ENCODE results near the gene HIVEP3. TPM values are rescaled to one million over a fixed set of nuclear protein-coding genes. Genes with fewer than 3 reads are reported as not detected.

The HIVEP3 gene
- total RNA-seq, 1 experiment from 2014 or later: 0.55 TPM

- Mint-ChIP-seq H3K4me3 (no peak overlapping the region), H3K27ac (no peak overlapping the region), H3K9me3 (no peaks in the 10 kb centered on the region), H3K36me3 (no peaks in the 10 kb centered on the region), H3K4me1 (peaks cover 11% of the 10 kb centered on the region), H3K27me3 (ENCODE audit: low read depth) (no peaks in the 10 kb centered on the region)
- POLR2A ChIA-PET: no interaction called here
- CTCF ChIA-PET: no interaction called here
- ATAC-seq (0 out of 2 replicates have a peak, but pooled peaks have one; percentile 20), DNase-seq (ENCODE audit: low spot score) (no peak)
- TF ChIP-seq PREB (CRISPR knock-in tag; IDR thresholded peaks at IDR 0.05; ENCODE audit: borderline replicate concordance): no peak
Measured at GRCh38 chr1:41716188-41717130, 202.3 kb downstream of the HIVEP3 start.

- no peak for TF ChIP-seq GRHL2 (CRISPR knock-in tag; IDR thresholded peaks at IDR 0.05; ENCODE audit: insufficient replicate concordance, severe bottlenecking)
- TF ChIP-seq CREM (CRISPR knock-in tag; IDR thresholded peaks at IDR 0.05): no peak
- no peak for TF ChIP-seq KAT7 (CRISPR knock-in tag; IDR thresholded peaks at IDR 0.05; ENCODE audit: borderline replicate concordance)
- no peak for TF ChIP-seq ZNF532 (CRISPR knock-in tag; IDR thresholded peaks at IDR 0.05; ENCODE audit: borderline replicate concordance)
- no peak for TF ChIP-seq ZNF121 (CRISPR knock-in tag; IDR thresholded peaks at IDR 0.05)
- no peak for TF ChIP-seq ZNF138 (CRISPR knock-in tag; conservative IDR thresholded peaks at IDR 0.05)
- no peak for TF ChIP-seq MYBL2 (CRISPR knock-in tag; IDR thresholded peaks at IDR 0.05)
- no peak for TF ChIP-seq AR (CRISPR knock-in tag; IDR thresholded peaks at IDR 0.05)
- no peak for TF ChIP-seq JAZF1 (CRISPR knock-in tag; IDR thresholded peaks at IDR 0.05)
- TF ChIP-seq NFYB (CRISPR knock-in tag; conservative IDR thresholded peaks at IDR 0.05; ENCODE audit: low read depth): no peak
- TF ChIP-seq ZMAT4 (CRISPR knock-in tag; IDR thresholded peaks at IDR 0.05): no peak
- TF ChIP-seq ATF6 (CRISPR knock-in tag; IDR thresholded peaks at IDR 0.05): no peak
- TF ChIP-seq NFE2L1 (CRISPR knock-in tag; IDR thresholded peaks at IDR 0.05): no peak
- TF ChIP-seq ATF2 (CRISPR knock-in tag; IDR thresholded peaks at IDR 0.05; ENCODE audit: borderline replicate concordance, low read depth): no peak
- TF ChIP-seq ZNF281 (CRISPR knock-in tag; IDR thresholded peaks at IDR 0.05): no peak
- TF ChIP-seq ZNF396 (CRISPR knock-in tag; IDR thresholded peaks at IDR 0.05; ENCODE audit: borderline replicate concordance): no peak
- CTCF ChIA-PET: no interaction called here
- Mint-ChIP-seq H3K27ac (no peak overlapping the region), H3K4me1 (peaks cover 11% of the 10 kb centered on the region), H3K36me3 (no peaks in the 10 kb centered on the region), H3K4me3 (no peak overlapping the region), H3K9me3 (no peaks in the 10 kb centered on the region), H3K27me3 (ENCODE audit: low read depth) (no peaks in the 10 kb centered on the region)
- ATAC-seq: no peak
- no peak for DNase-seq (ENCODE audit: low spot score)
- POLR2A ChIA-PET: no interaction called here
Measured at GRCh38 chr1:41715441-41716095, 203.2 kb downstream of the HIVEP3 start.

Data from WTC11 (cell line).